Ovary (tissue), 3 donors: ENCODE measurements around the gene TNFRSF25.

ENCODE experiments used
- CTCF ChIP-seq, 3 donors: fragments of 450-650 bp in 2 of 3; fragments of 200-600 bp in 1 of 3; IDR thresholded peaks; one replicate each; pipeline versions ENCODE4 v1.5.1 to v1.8.0; 2016 to 2022; ENCODE audit warnings: antibody characterized with exemption in 3 of 3, mild to moderate bottlenecking in 1 of 3
- EP300 ChIP-seq: sonication (generic); formaldehyde crosslinking; IDR thresholded peaks from one replicate; pipeline ENCODE4 v1.6.1; 2017; ENCODE audit warnings: antibody characterized with exemption
- POLR2A ChIP-seq: fragments of 450-650 bp; IDR thresholded peaks from one replicate; pipeline ENCODE4 v1.6.1; 2017; ENCODE audit warnings: antibody characterized with exemption, mild to moderate bottlenecking, moderate library complexity
- donor health status: DM: no; HTN: no; CAD: no.

DNA sequence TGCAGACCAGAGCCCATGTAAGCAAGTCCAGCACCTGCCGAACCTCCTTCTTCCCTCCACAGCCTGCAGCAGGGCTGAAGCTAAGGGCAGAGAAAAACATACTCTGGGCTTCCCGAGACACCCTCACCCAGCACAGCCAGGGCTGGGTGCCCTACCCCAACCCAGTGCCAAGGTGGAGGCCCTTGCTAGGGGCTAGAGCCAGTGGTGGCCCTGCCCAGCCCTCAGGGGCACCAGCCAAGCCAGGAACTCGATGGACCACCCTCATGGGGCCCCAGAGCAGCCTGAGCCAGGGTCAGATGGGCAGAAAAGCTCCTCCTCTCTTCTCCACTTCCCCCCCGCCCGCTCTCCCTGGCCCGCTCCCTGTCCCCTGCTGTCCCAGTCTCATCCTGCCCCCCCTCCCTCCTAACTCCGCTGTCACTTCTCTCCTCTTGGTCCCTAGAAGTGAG is 15.9 kb downstream of the TNFRSF25 start:
- TF ChIP-seq POLR2A (no peak), CTCF (IDR thresholded peaks at IDR 0.05) (no peak), EP300 (no peak)
